HCT116 (cell line): ENCODE data around the gene EIF3L. TPM values are rescaled to one million over a fixed set of nuclear protein-coding genes. Genes with fewer than 3 reads are reported as not detected.

Source experiments
- ATAC-seq: fragments of 200-7000 bp; cut with Tn5 transposase; 2 replicates; pipeline ENCODE4 v1.9.1; 2020; ENCODE audit warnings: mild to moderate bottlenecking, moderate library complexity
- BruUV-seq: library from RNA; stranded (reverse); fragments of 400-500 nt; replicated peaks from 2 replicates; lab custom pipeline; 2021; lab: Mats Ljungman, UMichigan
- CTCF ChIA-PET: fragments of 300-600 bp; sonication (Branson Sonifier 250); formaldehyde crosslinking; loops from one replicate; lab custom pipeline; 2021; ENCODE audit warnings: antibody characterized with exemption; lab: Charles Lee
- POLR2A ChIA-PET: fragments of 300-600, 350-600 bp; sonication (Branson Sonifier 250); formaldehyde crosslinking; loops from one replicate; lab custom pipeline; 2021; ENCODE audit warnings: antibody characterized with exemption; lab: Charles Lee
- RAD21 ChIA-PET, 2 experiments: fragments of 300-600 bp; sonication (Branson Sonifier 250); formaldehyde crosslinking; loops; one replicate each; lab custom pipeline; 2023; ENCODE audit warnings: low total read pairs in 2 of 2; ENCODE audit not compliant: uncharacterized antibody in 2 of 2, unreplicated experiment in 2 of 2, low non-redundant PET in 1 of 2; lab: Charles Lee
- DNase-seq: peaks from one replicate; pipeline ENCODE4 v3.0.0-alpha.2; 2010; ENCODE audit warnings: low read depth, low spot score
- H2AFZ ChIP-seq: fragments of 200-600 bp; shearing (Covaris generic), sonication (generic); 2 replicates; pipeline ENCODE4 v1.6.1; 2017; ENCODE audit warnings: low read depth, mixed run types, mixed read lengths, antibody characterized with exemption, low read length; ENCODE audit not compliant: poor library complexity, severe bottlenecking
- H3K27ac ChIP-seq: 2 replicates; pipeline ENCODE4 v1.5.1; 2012; ENCODE audit warnings: low read depth, low read length
- H3K27me3 ChIP-seq: fragments of 200-600 bp; sonication (generic); 2 replicates; pipeline ENCODE4 v1.6.1; 2016; ENCODE audit warnings: mixed run types, low read length, mixed read lengths; ENCODE audit not compliant: insufficient read depth
- H3K36me3 ChIP-seq, 2 experiments: fragments of 200-500 bp in 1 of 2; fragments of 200-600 bp in 1 of 2; sonication (Bioruptor generic) in 1 of 2; sonication (generic) in 1 of 2; 2 replicates each; pipeline versions ENCODE4 v1.5.1 to v1.6.1; 2014 to 2016; ENCODE audit warnings: low read length in 2 of 2, inconsistent platforms in 1 of 2, mixed read lengths in 1 of 2, mixed run types in 1 of 2; ENCODE audit not compliant: insufficient read depth in 2 of 2, control insufficient read depth in 1 of 2
- H3K4me1 ChIP-seq, 2 experiments: fragments of 200-600 bp in 1 of 2; sonication (generic) in 1 of 2; 2 replicates each; pipeline versions ENCODE4 v1.5.1 to v1.6.1; 2012 to 2017; ENCODE audit warnings: low read length in 2 of 2, inconsistent platforms in 1 of 2, mild to moderate bottlenecking in 1 of 2, mixed read lengths in 1 of 2, mixed run types in 1 of 2, moderate library complexity in 1 of 2; ENCODE audit not compliant: insufficient read depth in 2 of 2, control insufficient read depth in 1 of 2
- H3K4me2 ChIP-seq: fragments of 200-600 bp; sonication (generic); 2 replicates; pipeline ENCODE4 v1.6.1; 2017; ENCODE audit warnings: mixed run types, low read length, mixed read lengths
- H3K4me3 ChIP-seq, 2 experiments: fragments of 200-600 bp in 1 of 2; sonication (generic) in 1 of 2; replicated peaks in 1 of 2; 2 replicates each; pipeline ENCODE4 v1.5.1; 2011 to 2016; ENCODE audit warnings: low read length in 2 of 2, control low read depth in 1 of 2, low read depth in 1 of 2, mild to moderate bottlenecking in 1 of 2, mixed read lengths in 1 of 2, mixed run types in 1 of 2
- H3K79me2 ChIP-seq: fragments of 200-600 bp; sonication (generic); 2 replicates; pipeline ENCODE4 v1.6.1; 2017; ENCODE audit warnings: mild to moderate bottlenecking, mixed run types, low read length, moderate library complexity, mixed read lengths; ENCODE audit not compliant: insufficient read depth
- H3K9ac ChIP-seq: fragments of 200-600 bp; sonication (generic); 2 replicates; pipeline ENCODE4 v1.6.1; 2016; ENCODE audit warnings: low read length, mixed read lengths
- H3K9me2 ChIP-seq: fragments of 200-600 bp; sonication (generic), shearing (Covaris generic); 2 replicates; pipeline ENCODE4 v1.6.1; 2017; ENCODE audit warnings: mixed run types, mild to moderate bottlenecking, moderate library complexity; ENCODE audit not compliant: insufficient read depth
- H3K9me3 ChIP-seq, 2 experiments: fragments of 200-500 bp in 1 of 2; fragments of 200-600 bp in 1 of 2; sonication (Bioruptor generic) in 1 of 2; sonication (generic) in 1 of 2; 2 replicates each; pipeline ENCODE4 v1.6.1; 2014 to 2017; ENCODE audit warnings: low read length in 2 of 2, mixed read lengths in 2 of 2, inconsistent platforms in 1 of 2, low read depth in 1 of 2, mild to moderate bottlenecking in 1 of 2, mixed run types in 1 of 2, moderate library complexity in 1 of 2; ENCODE audit not compliant: control insufficient read depth in 1 of 2, insufficient read depth in 1 of 2
- H4K20me1 ChIP-seq: fragments of 200-600 bp; sonication (generic), shearing (Covaris generic); 2 replicates; pipeline ENCODE4 v1.6.1; 2017; ENCODE audit warnings: mixed run types, mild to moderate bottlenecking, moderate library complexity; ENCODE audit not compliant: insufficient read depth
- ATF3 ChIP-seq: IDR thresholded peaks from 2 replicates; pipeline ENCODE4 v1.6.1; 2012
- CBX3 ChIP-seq: IDR thresholded peaks from 2 replicates; pipeline ENCODE4 v1.6.1; 2012; ENCODE audit warnings: low read depth
- CEBPB ChIP-seq: IDR thresholded peaks from 2 replicates; pipeline ENCODE4 v1.6.1; 2012; ENCODE audit warnings: low read depth
- CTCF ChIP-seq, 3 experiments: fragments of 200-600 bp in 1 of 3; sonication (generic) in 1 of 3; IDR thresholded peaks in 2 of 3; conservative IDR thresholded peaks in 1 of 3; 2 replicates each; pipeline ENCODE4 v1.5.1; 2012 to 2017; ENCODE audit warnings: low read depth in 2 of 3, low read length in 2 of 3, antibody characterized with exemption in 1 of 3, borderline replicate concordance in 1 of 3, control low read depth in 1 of 3, mild to moderate bottlenecking in 1 of 3, mixed read lengths in 1 of 3, mixed run types in 1 of 3, moderate library complexity in 1 of 3; ENCODE audit not compliant: insufficient read depth in 1 of 3
- EGR1 ChIP-seq: IDR thresholded peaks from 2 replicates; pipeline ENCODE4 v1.6.1; 2012; ENCODE audit warnings: low read depth
- ELF1 ChIP-seq: IDR thresholded peaks from 2 replicates; pipeline ENCODE4 v1.6.1; 2012; ENCODE audit warnings: low read depth, borderline replicate concordance
- EZH2phosphoT487 ChIP-seq: fragments of 200-600 bp; IDR thresholded peaks from 2 replicates; pipeline ENCODE4 v1.6.1; 2018; ENCODE audit warnings: antibody characterized with exemption, borderline replicate concordance
- JUND ChIP-seq: IDR thresholded peaks from 2 replicates; pipeline ENCODE4 v1.6.1; 2012
- MAX ChIP-seq: IDR thresholded peaks from 2 replicates; pipeline ENCODE4 v1.6.1; 2012
- POLR2A ChIP-seq: IDR thresholded peaks from 2 replicates; pipeline ENCODE4 v1.7.0; 2011; ENCODE audit warnings: borderline replicate concordance; ENCODE audit not compliant: insufficient read depth, insufficient read length; ENCODE audit errors: extremely low read depth
- POLR2AphosphoS5 ChIP-seq: IDR thresholded peaks from 2 replicates; pipeline ENCODE4 v1.6.1; 2011; ENCODE audit warnings: mild to moderate bottlenecking, low read depth, low read length, moderate library complexity
- RAD21 ChIP-seq: IDR thresholded peaks from 2 replicates; pipeline ENCODE4 v1.6.1; 2012; ENCODE audit warnings: low read depth, mild to moderate bottlenecking
- REST ChIP-seq: IDR thresholded peaks from 2 replicates; pipeline ENCODE4 v1.6.1; 2012; ENCODE audit warnings: low read depth
- SIN3A ChIP-seq: IDR thresholded peaks from 2 replicates; pipeline ENCODE4 v1.6.1; 2012; ENCODE audit warnings: low read depth
- SP1 ChIP-seq: IDR thresholded peaks from 2 replicates; pipeline ENCODE4 v1.6.1; 2012; ENCODE audit warnings: low read depth
- SRF ChIP-seq: IDR thresholded peaks from 2 replicates; pipeline ENCODE4 v1.6.1; 2012; ENCODE audit warnings: low read depth
- TCF7L2 ChIP-seq: IDR thresholded peaks from 2 replicates; pipeline ENCODE4 v1.7.0; 2011; ENCODE audit warnings: borderline replicate concordance, inconsistent platforms; ENCODE audit not compliant: insufficient read depth, insufficient read length; ENCODE audit errors: extremely low read depth
- ZBTB33 ChIP-seq: IDR thresholded peaks from 2 replicates; pipeline ENCODE4 v1.6.1; 2011; ENCODE audit warnings: mild to moderate bottlenecking, low read length, moderate library complexity; ENCODE audit not compliant: insufficient replicate concordance; ENCODE audit errors: extremely low read depth
- ZFX ChIP-seq: fragments of 450-650 bp; IDR thresholded peaks from 2 replicates; pipeline ENCODE4 v1.6.1; 2017
- intact Hi-C: fragments of 100-400 bp; cut with micrococcal nuclease; formaldehyde crosslinking; loops from 2 replicates; pipeline ENCODE4 v1.10.0; 2022
- total RNA-seq: library from RNA; stranded (reverse); gene quantifications from one replicate; pipeline ENCODE4 v1.2.1, GENCODE V29; 2021; ENCODE audit not compliant: unreplicated experiment

EIF3L gene
- total RNA-seq, 1 experiment from 2014 or later: 687 TPM

- Histone ChIP-seq H2AFZ (no peak overlapping the region), H3K27ac (no peak overlapping the region), H3K36me3 (peaks cover 15 to 37% of the 10 kb centered on the region in 2 experiments; a peak in 3 of 4 replicates), H3K4me3 (no peak overlapping the region), H4K20me1 (no peaks in the 10 kb centered on the region)
- intact Hi-C loops: no loop called here
- RAD21 ChIA-PET: no interaction called here
- DNase-seq: no peak
- TF ChIP-seq REST (no peak), JUND (no peak), TCF7L2 (no peak), ELF1 (no peak), SP1 (no peak), SIN3A (no peak), RAD21 (no peak), SRF (no peak), CTCF (IDR thresholded peaks at IDR 0.05 in 2 of 3, conservative IDR thresholded peaks at IDR 0.05 in 1 of 3; ENCODE audit: borderline replicate concordance in 1 of 3, insufficient read depth in 1 of 3, low read depth in 2 of 3, low read length in 2 of 3) (no peak), POLR2AphosphoS5 (no peak), ZFX (no peak), CEBPB (no peak), MAX (no peak), ATF3 (no peak), CBX3 (no peak), EGR1 (no peak), ZBTB33 (no peak), POLR2A (no peak), EZH2phosphoT487 (no peak)
- TF ChIP-seq, all 23 proteins: peak for 0
- no TSS peak for BruUV-seq
- Histone ChIP-seq H3K27me3 (no peaks in the 10 kb centered on the region), H3K4me1 (no peaks in the 10 kb centered on the region), H3K79me2 (no peaks in the 10 kb centered on the region), H3K4me2 (no peak overlapping the region), H3K9ac (no peak overlapping the region), H3K9me2 (no peaks in the 10 kb centered on the region), H3K9me3 (no peaks in the 10 kb centered on the region)
- POLR2A ChIA-PET: interaction anchor here (0.9 kb wide), 1 partner anchor 12 kb away, joined by 3 read pairs; the partner anchor contains the start of gene ANKRD54
- CTCF ChIA-PET: no interaction called here
- ATAC-seq: no peak
Measured at GRCh38 chr22:37832022-37832857, 17.0 kb upstream of the EIF3L start.
